Endothelial cell of umbilical vein (primary cell): Measurements from ENCODE around the gene IGSF9B.

ENCODE experiments used
- EZH2 ChIP-seq: IDR thresholded peaks from 2 replicates; pipeline ENCODE4 v1.6.1; 2012; ENCODE audit warnings: borderline replicate concordance, low read depth, mild to moderate bottlenecking, moderate library complexity, low read length, inconsistent platforms; ENCODE audit not compliant: severe bottlenecking
- JUN ChIP-seq: IDR thresholded peaks from 2 replicates; pipeline ENCODE4 v1.6.1; 2011; ENCODE audit warnings: borderline replicate concordance, low read depth; ENCODE audit not compliant: insufficient read length, insufficient read depth
- MYC ChIP-seq: IDR thresholded peaks from one replicate; pipeline ENCODE4 v1.6.1; 2011; ENCODE audit warnings: mild to moderate bottlenecking, low read depth, low read length
- POLR2A ChIP-seq: IDR thresholded peaks from 2 replicates; pipeline ENCODE4 v1.6.1; 2012; ENCODE audit warnings: low read depth, mild to moderate bottlenecking, control low read depth, low read length
- POLR2AphosphoS5 ChIP-seq: IDR thresholded peaks from 2 replicates; pipeline ENCODE4 v1.6.1; 2012; ENCODE audit warnings: low read depth, mild to moderate bottlenecking, control low read depth, low read length, moderate library complexity; ENCODE audit not compliant: insufficient read depth
- TF ChIP-seq, protein P1 (sequence below), 2 donors: IDR thresholded peaks; 1 replicate in 1 of 2; 2 replicates in 1 of 2; pipeline ENCODE4 v1.5.1; 2011; ENCODE audit warnings: low read length in 2 of 2, mild to moderate bottlenecking in 2 of 2, moderate library complexity in 2 of 2, control low read depth in 1 of 2, inconsistent platforms in 1 of 2, low read depth in 1 of 2; ENCODE audit not compliant: insufficient read depth in 1 of 2; ENCODE audit errors: extremely low read depth in 1 of 2
- TF ChIP-seq, protein P2 (sequence below): IDR thresholded peaks from 2 replicates; pipeline ENCODE4 v1.6.1; 2011; ENCODE audit not compliant: insufficient read depth, insufficient read length

DNA sequence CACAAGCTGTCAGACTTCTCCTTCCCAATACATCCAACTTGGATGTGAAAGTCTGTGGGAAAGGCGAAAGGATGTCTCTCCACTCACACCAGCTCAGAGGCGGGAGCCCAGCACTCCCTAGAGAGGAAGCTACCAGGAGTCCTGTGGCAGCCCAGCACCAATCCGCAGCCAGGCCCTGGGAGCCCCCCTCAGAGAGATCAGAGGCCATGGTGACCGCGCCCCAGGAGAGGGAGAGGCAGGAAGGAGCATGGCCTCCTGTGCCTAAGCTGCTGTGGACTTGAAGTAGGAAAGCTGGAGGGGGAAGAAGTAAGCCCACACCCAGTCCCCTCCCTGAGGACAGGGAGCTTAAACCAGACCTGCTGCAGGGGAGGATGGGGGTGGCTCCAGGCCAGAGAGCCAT lies 24.4 kb upstream of the IGSF9B start:
- TF ChIP-seq POLR2A (no peak), EZH2 (no peak), POLR2AphosphoS5 (no peak), JUN (no peak), MYC (no peak)
- TF ChIP-seq, protein P1, sequence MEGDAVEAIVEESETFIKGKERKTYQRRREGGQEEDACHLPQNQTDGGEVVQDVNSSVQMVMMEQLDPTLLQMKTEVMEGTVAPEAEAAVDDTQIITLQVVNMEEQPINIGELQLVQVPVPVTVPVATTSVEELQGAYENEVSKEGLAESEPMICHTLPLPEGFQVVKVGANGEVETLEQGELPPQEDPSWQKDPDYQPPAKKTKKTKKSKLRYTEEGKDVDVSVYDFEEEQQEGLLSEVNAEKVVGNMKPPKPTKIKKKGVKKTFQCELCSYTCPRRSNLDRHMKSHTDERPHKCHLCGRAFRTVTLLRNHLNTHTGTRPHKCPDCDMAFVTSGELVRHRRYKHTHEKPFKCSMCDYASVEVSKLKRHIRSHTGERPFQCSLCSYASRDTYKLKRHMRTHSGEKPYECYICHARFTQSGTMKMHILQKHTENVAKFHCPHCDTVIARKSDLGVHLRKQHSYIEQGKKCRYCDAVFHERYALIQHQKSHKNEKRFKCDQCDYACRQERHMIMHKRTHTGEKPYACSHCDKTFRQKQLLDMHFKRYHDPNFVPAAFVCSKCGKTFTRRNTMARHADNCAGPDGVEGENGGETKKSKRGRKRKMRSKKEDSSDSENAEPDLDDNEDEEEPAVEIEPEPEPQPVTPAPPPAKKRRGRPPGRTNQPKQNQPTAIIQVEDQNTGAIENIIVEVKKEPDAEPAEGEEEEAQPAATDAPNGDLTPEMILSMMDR (IDR thresholded peaks at IDR 0.05; ENCODE audit: extremely low read depth in 1 of 2, insufficient read depth in 1 of 2, low read depth in 1 of 2, low read length in 2 of 2): no peak
- TF ChIP-seq, protein P2, sequence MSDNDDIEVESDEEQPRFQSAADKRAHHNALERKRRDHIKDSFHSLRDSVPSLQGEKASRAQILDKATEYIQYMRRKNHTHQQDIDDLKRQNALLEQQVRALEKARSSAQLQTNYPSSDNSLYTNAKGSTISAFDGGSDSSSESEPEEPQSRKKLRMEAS: no peak
